Measurements from ENCODE around the gene ZNF521. TPM values are rescaled to one million over a fixed set of nuclear protein-coding genes. Genes with fewer than 3 reads are reported as not detected.

The ZNF521 gene
- polyA plus RNA-seq, 1 experiment, result 25.9 TPM

GRCh38 chr18:25316381-25317018 lies 35.5 kb downstream of the ZNF521 start:
- POLR2A ChIA-PET, result no interaction called here

GRCh38 chr18:25314838-25315190 lies 37.2 kb downstream of the ZNF521 start:
- DNase-seq (ENCODE audit: low read depth, low spot score), result no peak
- ChIA-PET POLR2A (interaction anchor here (0.6 kb wide), 1 partner anchor 35 kb away, joined by 4 read pairs; no protein-coding TSS in a partner anchor), CTCF (no interaction called here)
- Histone ChIP-seq H3K27ac (ENCODE audit: low read depth, low read length) (no peak overlapping the region), H3K27me3 (ENCODE audit: control insufficient read depth, insufficient read depth, low read length) (no peaks in the 10 kb centered on the region), H3K4me3 (ENCODE audit: low read depth, low read length) (no peak overlapping the region), H3K9me3 (ENCODE audit: control insufficient read depth, insufficient read depth, low read length) (no peaks in the 10 kb centered on the region)
- no peak for TF ChIP-seq CTCF (IDR thresholded peaks at IDR 0.05; ENCODE audit: low read depth, low read length)

More at GRCh38 chr18:25316381-25317018, 35.5 kb downstream of the ZNF521 start:
- no peak for TF ChIP-seq CTCF (IDR thresholded peaks at IDR 0.05; ENCODE audit: low read depth, low read length)
- no peaks in the 10 kb centered on the region for H3K9me3 ChIP-seq (ENCODE audit: control insufficient read depth, insufficient read depth, low read length)
- H3K27ac ChIP-seq (ENCODE audit: low read depth, low read length), result no peak overlapping the region
- no peaks in the 10 kb centered on the region for H3K27me3 ChIP-seq (ENCODE audit: control insufficient read depth, insufficient read depth, low read length)
- no peak overlapping the region for H3K4me3 ChIP-seq (ENCODE audit: low read depth, low read length)
- CTCF ChIA-PET, result no interaction called here
- DNase-seq (ENCODE audit: low read depth, low spot score), result no peak

- CTCF ChIA-PET, result no interaction called here
- no peaks in the 10 kb centered on the region for H3K9me3 ChIP-seq (ENCODE audit: control insufficient read depth, insufficient read depth, low read length)
- no peak for DNase-seq (ENCODE audit: low read depth, low spot score)
- POLR2A ChIA-PET, result interaction anchor here (0.6 kb wide), 1 partner anchor 35 kb away, joined by 4 read pairs; no protein-coding TSS in a partner anchor
- H3K27me3 ChIP-seq (ENCODE audit: control insufficient read depth, insufficient read depth, low read length), result no peaks in the 10 kb centered on the region
- H3K27ac ChIP-seq (ENCODE audit: low read depth, low read length), result no peak overlapping the region
- no peak for TF ChIP-seq CTCF (IDR thresholded peaks at IDR 0.05; ENCODE audit: low read depth, low read length)
- no peak overlapping the region for H3K4me3 ChIP-seq (ENCODE audit: low read depth, low read length)
These were observed 37.7 kb downstream of the ZNF521 start for GRCh38 chr18:25314151-25314837.

DNA sequence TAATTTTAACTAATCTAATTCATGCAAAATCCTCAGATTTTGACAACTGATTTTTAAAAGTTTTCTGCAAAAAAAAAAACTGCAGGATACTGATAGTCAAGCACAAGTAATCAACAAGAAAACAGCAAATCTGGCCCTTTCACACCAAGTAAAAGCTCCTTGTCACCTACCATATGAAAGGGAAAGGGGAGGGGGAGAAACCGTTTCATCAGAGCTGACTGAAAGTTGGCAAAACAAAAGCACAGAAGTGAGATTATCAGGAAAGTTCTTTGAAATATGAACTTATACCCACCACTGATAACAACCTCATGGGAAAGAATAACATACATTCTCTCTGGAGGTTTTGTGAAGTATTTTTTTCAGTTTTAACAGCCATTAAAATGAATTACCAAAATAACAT lies 38.7 kb downstream of the ZNF521 start:
- no peak overlapping the region for H3K4me3 ChIP-seq (ENCODE audit: low read depth, low read length)
- ChIA-PET POLR2A (no interaction called here), CTCF (no interaction called here)
- H3K9me3 ChIP-seq (ENCODE audit: control insufficient read depth, insufficient read depth, low read length), result no peaks in the 10 kb centered on the region
- no peak for DNase-seq (ENCODE audit: low read depth, low spot score)
- no peaks in the 10 kb centered on the region for H3K27me3 ChIP-seq (ENCODE audit: control insufficient read depth, insufficient read depth, low read length)
- no peak overlapping the region for H3K27ac ChIP-seq (ENCODE audit: low read depth, low read length)
- TF ChIP-seq CTCF (IDR thresholded peaks at IDR 0.05; ENCODE audit: low read depth, low read length), result no peak

GRCh38 chr18:25310045-25310444 lies 41.9 kb downstream of the ZNF521 start:
- Histone ChIP-seq H3K9me3 (ENCODE audit: control insufficient read depth, insufficient read depth, low read length) (no peaks in the 10 kb centered on the region), H3K4me3 (ENCODE audit: low read depth, low read length) (no peak overlapping the region), H3K27ac (ENCODE audit: low read depth, low read length) (no peak overlapping the region), H3K27me3 (ENCODE audit: control insufficient read depth, insufficient read depth, low read length) (no peaks in the 10 kb centered on the region)
- CTCF ChIA-PET, result interaction anchor here (0.6 to 1.4 kb wide), 4 partner anchors 9 to 50 kb away, joined by 3 to 6 read pairs (median 4); no protein-coding TSS in a partner anchor
- TF ChIP-seq CTCF (IDR thresholded peaks at IDR 0.05; ENCODE audit: low read depth, low read length), result 0 out of 2 replicates have a peak, but pooled peaks have one; percentile 29
- POLR2A ChIA-PET, result interaction anchor here (0.7 kb wide), 1 partner anchor 323 kb away, joined by 5 read pairs; no protein-coding TSS in a partner anchor
- no peak for DNase-seq (ENCODE audit: low read depth, low spot score)

All from AG04450 (cell line).